Hematopoietic multipotent progenitor cell treated with erythropoietin and hydrocortisone succinate and interleukin-3 and kit ligand, for 8 days (in vitro differentiated cells): ENCODE measurements around the gene FTO.

ENCODE experiments used
- DNase-seq: peaks from one replicate; pipeline ENCODE4 v3.0.0-alpha.2; 2015

The FTO gene

GRCh38 chr16:54067322-54068065 is 363.5 kb downstream of the FTO start:
- DNase-seq = no peak

- no peak for DNase-seq
Observed at GRCh38 chr16:54068212-54068611, 364.3 kb downstream of the FTO start.

- no peak for DNase-seq
Observed at GRCh38 chr16:54069601-54070239, 365.8 kb downstream of the FTO start.

GRCh38 chr16:54070789-54071343 is 366.9 kb downstream of the FTO start:
- no peak for DNase-seq

- DNase-seq = no peak
Observed at GRCh38 chr16:54071514-54071913, 367.6 kb downstream of the FTO start.

- DNase-seq = no peak
Observed at GRCh38 chr16:54072237-54072636, 368.3 kb downstream of the FTO start.

- no peak for DNase-seq
Observed at GRCh38 chr16:54073356-54073755, 369.4 kb downstream of the FTO start.

- no peak for DNase-seq
Observed at GRCh38 chr16:54075446-54075845, 371.5 kb downstream of the FTO start.

GRCh38 chr16:54076006-54076504 is 372.1 kb downstream of the FTO start:
- no peak for DNase-seq

- no peak for DNase-seq
Observed at GRCh38 chr16:54077050-54077821, 373.3 kb downstream of the FTO start.

- DNase-seq = no peak
Observed at GRCh38 chr16:54080524-54081008, 376.6 kb downstream of the FTO start.

- no peak for DNase-seq
Observed at GRCh38 chr16:54086791-54087190, 382.8 kb downstream of the FTO start.

- no peak for DNase-seq
Observed at GRCh38 chr16:54090602-54091001, 386.6 kb downstream of the FTO start.

- DNase-seq = no peak
Observed at GRCh38 chr16:54093281-54093680, 389.3 kb downstream of the FTO start.

- DNase-seq = no peak
Observed at GRCh38 chr16:54094641-54095040, 390.7 kb downstream of the FTO start.

- DNase-seq = no peak
Observed at GRCh38 chr16:54096607-54097006, 392.7 kb downstream of the FTO start.

- no peak for DNase-seq
Observed at GRCh38 chr16:54097774-54098173, 393.8 kb downstream of the FTO start.

GRCh38 chr16:54098247-54098646 is 394.3 kb downstream of the FTO start:
- no peak for DNase-seq

GRCh38 chr16:54099627-54100026 is 395.7 kb downstream of the FTO start:
- DNase-seq = no peak

GRCh38 chr16:54102888-54103866 is 399.2 kb downstream of the FTO start:
- no peak for DNase-seq

GRCh38 chr16:54106057-54106456 is 402.1 kb downstream of the FTO start:
- DNase-seq = no peak
